GM19328 (cell line): ENCODE measurements around the gene C2orf76.
A peak's percentile ranks its signal among the peaks of the same experiment; 100 is the strongest.
"Not testable (repeated sequence)": the region's sequence is repeated elsewhere in the genome, so short reads cannot be mapped to it uniquely, and the experiment has no call there.

Experiments used
- ATAC-seq: cut with Tn5 transposase; IDR thresholded peaks from one replicate; pipeline ENCODE4 v1.9.1; 2021; ENCODE audit warnings: mild to moderate bottlenecking, moderate library complexity; ENCODE audit not compliant: unreplicated experiment

C2orf76 gene

GRCh38 chr2:119377993-119378345 is 11.3 kb upstream of the C2orf76 start:
- ATAC-seq = no peak

- no peak for ATAC-seq
Observed at GRCh38 chr2:119377294-119377992, 10.8 kb upstream of the C2orf76 start.

- no peak for ATAC-seq
Observed at GRCh38 chr2:119376810-119377209, 10.2 kb upstream of the C2orf76 start.

- not testable (repeated sequence) for ATAC-seq
Observed at GRCh38 chr2:119376406-119376805, 9.8 kb upstream of the C2orf76 start.

GRCh38 chr2:119373907-119374745 is 7.5 kb upstream of the C2orf76 start:
- not testable (repeated sequence) for ATAC-seq

GRCh38 chr2:119372778-119373568 is 6.3 kb upstream of the C2orf76 start:
- ATAC-seq = no peak

- no peak for ATAC-seq
Observed at GRCh38 chr2:119371111-119371510, 4.5 kb upstream of the C2orf76 start.

- no peak for ATAC-seq
Observed at GRCh38 chr2:119369845-119370244, 3.2 kb upstream of the C2orf76 start.

GRCh38 chr2:119367472-119368099 is 952 bp upstream of the C2orf76 start:
- ATAC-seq = peak; percentile 28

GRCh38 chr2:119366161-119366648 is 429 bp downstream of the C2orf76 start:
- peak; percentile 0 for ATAC-seq

GRCh38 chr2:119365436-119365835 is 1.2 kb downstream of the C2orf76 start:
- ATAC-seq = no peak

- no peak for ATAC-seq
Observed at GRCh38 chr2:119364798-119365197, 1.8 kb downstream of the C2orf76 start.

- ATAC-seq = no peak
Observed at GRCh38 chr2:119360423-119360966, 6.1 kb downstream of the C2orf76 start.

GRCh38 chr2:119359774-119360173 is 6.9 kb downstream of the C2orf76 start:
- no peak for ATAC-seq

- no peak for ATAC-seq
Observed at GRCh38 chr2:119354860-119355259, 11.8 kb downstream of the C2orf76 start.

GRCh38 chr2:119352357-119352756 is 14.3 kb downstream of the C2orf76 start:
- ATAC-seq = peak; percentile 90

GRCh38 chr2:119350311-119350998 is 16.2 kb downstream of the C2orf76 start:
- ATAC-seq = no peak

GRCh38 chr2:119349289-119349688 is 17.3 kb downstream of the C2orf76 start:
- ATAC-seq = no peak

GRCh38 chr2:119341684-119342083 is 24.9 kb downstream of the C2orf76 start:
- no peak for ATAC-seq

GRCh38 chr2:119339562-119339923 is 27.1 kb downstream of the C2orf76 start:
- no peak for ATAC-seq
